Measurements from ENCODE around the gene CCDC126.

GRCh38 chr7:23594879-23595604, 2.1 kb upstream of the CCDC126 start:
- TF ChIP-seq EZH2 (IDR thresholded peaks at IDR 0.05; ENCODE audit: insufficient read depth, poor library complexity, severe bottlenecking) (no peak), EZH2phosphoT487 (IDR thresholded peaks at IDR 0.05; ENCODE audit: insufficient read depth, low read depth) (no peak)
